ENCODE results near the gene TNIP2. TPM values are rescaled to one million over a fixed set of nuclear protein-coding genes. Genes with fewer than 3 reads are reported as not detected.

TNIP2 gene
- 10 to 100 TPM; 47.0 to 50.0 TPM for total RNA-seq

GRCh38 chr4:2755821-2756690, at the start of gene TNIP2:
Gene TNIP2, minus strand, starts transcription at chr4:2756336. Its CDS starts 47 bp downstream, at chr4:2756289.
- no peaks in the 10 kb centered on the region for H3K27me3 Mint-ChIP-seq
- no peaks in the 10 kb centered on the region for H3K9me3 Mint-ChIP-seq
- POLR2A ChIA-PET: interaction anchor here (0.6 to 1.6 kb wide), 11 partner anchors 10 to 281 kb away, joined by 3 to 6 read pairs (median 4); partner anchors contain the start of genes FAM193A, GRK4 and NOP14
- H3K4me1 Mint-ChIP-seq: peaks cover 16% of the 10 kb centered on the region
- ATAC-seq (ENCODE audit: low read depth) (peak; percentile 86), DNase-seq (peak; percentile 87)
- peaks cover 6% of the 10 kb centered on the region for H3K36me3 Mint-ChIP-seq
- H3K27ac Mint-ChIP-seq: peak within 1 kb of the TSS; percentile 83
- peak within 1 kb of the TSS; percentile 84 for H3K4me3 Mint-ChIP-seq

GRCh38 chr4:2804973-2805501, 48.9 kb upstream of the TNIP2 start:
- no peaks in the 10 kb centered on the region for H3K27me3 Mint-ChIP-seq
- peak; percentile 24 for DNase-seq
- H3K4me1 Mint-ChIP-seq: peaks cover 19% of the 10 kb centered on the region
- ATAC-seq (ENCODE audit: low read depth): no peak
- POLR2A ChIA-PET: interaction anchor here (0.9 kb wide), 1 partner anchor 13 kb away, joined by 3 read pairs; no protein-coding TSS in a partner anchor
- H3K9me3 Mint-ChIP-seq: no peaks in the 10 kb centered on the region
- peaks cover 1% of the 10 kb centered on the region for H3K36me3 Mint-ChIP-seq
- H3K4me3 Mint-ChIP-seq: no peak overlapping the region
- H3K27ac Mint-ChIP-seq: no peak overlapping the region

- ATAC-seq (ENCODE audit: low read depth): no peak
- Mint-ChIP-seq H3K9me3 (no peaks in the 10 kb centered on the region), H3K36me3 (peaks cover 1% of the 10 kb centered on the region), H3K27ac (no peak overlapping the region), H3K27me3 (no peaks in the 10 kb centered on the region), H3K4me1 (peaks cover 21% of the 10 kb centered on the region), H3K4me3 (no peak overlapping the region)
- POLR2A ChIA-PET: interaction anchor here (0.9 kb wide), 1 partner anchor 13 kb away, joined by 3 read pairs; no protein-coding TSS in a partner anchor
- peak; percentile 22 for DNase-seq
Observed at GRCh38 chr4:2804449-2804972, 48.4 kb upstream of the TNIP2 start.

GRCh38 chr4:2803624-2804448, 47.7 kb upstream of the TNIP2 start:
- H3K27me3 Mint-ChIP-seq: no peaks in the 10 kb centered on the region
- H3K9me3 Mint-ChIP-seq: no peaks in the 10 kb centered on the region
- ATAC-seq (ENCODE audit: low read depth) (no peak), DNase-seq (peak; percentile 28)
- H3K4me3 Mint-ChIP-seq: no peak overlapping the region
- H3K36me3 Mint-ChIP-seq: peaks cover 1% of the 10 kb centered on the region
- POLR2A ChIA-PET: no interaction called here
- H3K4me1 Mint-ChIP-seq: peaks cover 24% of the 10 kb centered on the region
- no peak overlapping the region for H3K27ac Mint-ChIP-seq

GRCh38 chr4:2802618-2803531, 46.7 kb upstream of the TNIP2 start:
- DNase-seq (peak; percentile 24), ATAC-seq (ENCODE audit: low read depth) (no peak)
- POLR2A ChIA-PET: interaction anchor here (6.2 kb wide), 1 partner anchor 10 kb away, joined by 60 read pairs; no protein-coding TSS in a partner anchor
- H3K9me3 Mint-ChIP-seq: no peaks in the 10 kb centered on the region
- H3K4me3 Mint-ChIP-seq: no peak overlapping the region
- no peak overlapping the region for H3K27ac Mint-ChIP-seq
- no peaks in the 10 kb centered on the region for H3K27me3 Mint-ChIP-seq
- H3K4me1 Mint-ChIP-seq: peaks cover 33% of the 10 kb centered on the region
- H3K36me3 Mint-ChIP-seq: peaks cover 1% of the 10 kb centered on the region

- peak; percentile 45 for DNase-seq
- Mint-ChIP-seq H3K4me1 (peaks cover 31% of the 10 kb centered on the region), H3K9me3 (no peaks in the 10 kb centered on the region), H3K4me3 (peak overlapping the region; percentile 95), H3K27ac (peak overlapping the region; percentile 78), H3K27me3 (no peaks in the 10 kb centered on the region), H3K36me3 (no peaks in the 10 kb centered on the region)
- ATAC-seq (ENCODE audit: low read depth): peak; percentile 25
- POLR2A ChIA-PET: interaction anchor here (0.6 to 6.2 kb wide), 3 partner anchors 12 to 61 kb away, joined by 3 to 60 read pairs (median 7); no protein-coding TSS in a partner anchor
Observed at GRCh38 chr4:2800691-2801596, 44.8 kb upstream of the TNIP2 start.

GRCh38 chr4:2799971-2800690, 44.0 kb upstream of the TNIP2 start:
- Mint-ChIP-seq H3K9me3 (no peaks in the 10 kb centered on the region), H3K4me1 (peaks cover 31% of the 10 kb centered on the region), H3K4me3 (peak overlapping the region; percentile 95), H3K36me3 (no peaks in the 10 kb centered on the region), H3K27me3 (no peaks in the 10 kb centered on the region), H3K27ac (peak overlapping the region; percentile 96)
- peak; percentile 43 for DNase-seq
- POLR2A ChIA-PET: interaction anchor here (0.5 to 6.2 kb wide), 3 partner anchors 13 to 106 kb away, joined by 3 to 60 read pairs (median 7); no protein-coding TSS in a partner anchor
- ATAC-seq (ENCODE audit: low read depth): no peak

GRCh38 chr4:2799224-2799911, 43.2 kb upstream of the TNIP2 start:
- DNase-seq: peak; percentile 47
- H3K27ac Mint-ChIP-seq: peak overlapping the region; percentile 96
- H3K36me3 Mint-ChIP-seq: no peaks in the 10 kb centered on the region
- H3K4me3 Mint-ChIP-seq: peak overlapping the region; percentile 95
- no peaks in the 10 kb centered on the region for H3K27me3 Mint-ChIP-seq
- POLR2A ChIA-PET: interaction anchor here (0.5 to 6.2 kb wide), 8 partner anchors 9 to 136 kb away, joined by 3 to 60 read pairs (median 4); no protein-coding TSS in a partner anchor
- peaks cover 34% of the 10 kb centered on the region for H3K4me1 Mint-ChIP-seq
- no peaks in the 10 kb centered on the region for H3K9me3 Mint-ChIP-seq
- peak; percentile 3 for ATAC-seq (ENCODE audit: low read depth)

GRCh38 chr4:2798399-2799223, 42.5 kb upstream of the TNIP2 start:
- Mint-ChIP-seq H3K27ac (peak overlapping the region; percentile 96), H3K4me1 (peaks cover 38% of the 10 kb centered on the region), H3K36me3 (no peaks in the 10 kb centered on the region), H3K9me3 (no peaks in the 10 kb centered on the region), H3K27me3 (no peaks in the 10 kb centered on the region), H3K4me3 (peak overlapping the region; percentile 95)
- ATAC-seq (ENCODE audit: low read depth): peak; percentile 65
- peak; percentile 66 for DNase-seq
- POLR2A ChIA-PET: interaction anchor here (0.6 to 6.2 kb wide), 10 partner anchors 8 to 137 kb away, joined by 3 to 60 read pairs (median 4); partner anchors contain the start of gene TNIP2

Measured in activated naive CD8-positive, alpha-beta T cell treated with anti-CD3 and anti-CD28 coated beads, Interleukin-2, amount 10 ng/mL, durations not matched to agents 7 days and 5 days (primary cell).